NCI-H82 treated with DMSO at 0.1 percent for 48 hours (cell line): ENCODE results near the gene TMEM72.

Source experiments
- DNase-seq: peaks from one replicate; lab custom pipeline; 2025; ENCODE audit not compliant: unreplicated experiment; lab: John Stamatoyannopoulos, UW

TMEM72 gene

DNA sequence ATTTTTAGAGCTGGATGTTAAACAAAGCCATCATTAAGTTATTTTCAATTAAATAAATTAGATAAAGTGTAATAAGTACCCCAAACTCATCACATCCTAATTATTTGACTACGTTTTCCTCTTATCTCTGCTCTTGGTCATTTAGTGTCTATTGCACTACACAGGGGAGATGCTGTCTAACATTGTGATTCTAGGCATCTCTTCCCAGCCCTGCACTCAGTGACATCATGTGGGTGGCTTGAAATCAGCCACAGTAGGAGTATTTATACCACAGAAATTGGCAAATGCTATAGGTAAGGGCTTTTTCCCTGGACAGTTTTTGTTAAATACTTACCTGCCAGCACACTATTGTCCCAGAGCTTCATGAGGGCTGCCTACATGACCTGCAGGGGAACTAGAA, 21.3 kb upstream of the TMEM72 start:
- DNase-seq: no peak

DNA sequence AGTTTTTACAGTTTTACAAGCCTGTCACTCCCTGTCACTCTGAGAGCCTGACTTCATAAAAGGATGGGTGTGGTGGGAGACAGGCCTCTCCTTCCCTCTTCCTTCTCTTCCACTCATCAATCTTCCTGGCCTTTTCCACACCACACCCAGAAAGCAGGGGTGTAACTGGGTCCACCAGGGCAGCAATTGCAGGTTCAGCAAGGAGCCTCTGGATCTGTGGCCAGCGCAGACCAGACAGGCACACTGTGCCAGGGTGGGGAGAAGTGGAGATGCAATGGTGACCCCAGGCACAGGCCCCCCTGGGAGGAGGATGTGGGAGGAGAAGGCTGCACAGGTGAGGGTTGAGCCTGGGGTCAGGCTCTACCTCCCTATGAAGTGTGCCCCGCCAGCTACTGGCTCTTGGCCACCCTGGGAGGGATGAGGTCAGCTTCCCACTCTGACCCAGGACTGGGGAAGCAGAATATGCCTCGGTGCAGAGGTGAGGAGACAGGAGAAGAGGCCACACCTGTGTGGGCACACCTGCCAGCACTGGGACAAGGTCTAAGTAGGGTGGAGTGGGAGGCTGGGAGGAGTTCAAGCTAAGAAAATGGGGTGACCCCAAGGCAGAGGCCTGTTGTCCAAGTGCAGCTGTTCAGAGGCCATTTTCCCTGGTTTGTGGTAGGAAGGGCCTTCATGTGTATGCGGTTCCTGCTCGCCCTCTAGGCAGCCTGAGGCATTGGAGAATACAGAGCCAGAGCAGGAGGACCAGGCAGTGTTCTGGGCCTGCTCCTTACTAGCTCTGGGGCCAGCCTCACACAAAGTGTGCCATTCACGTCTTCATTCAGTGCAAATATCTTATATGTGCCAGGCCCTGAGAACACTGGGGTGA, 20.2 kb upstream of the TMEM72 start:
- no peak for DNase-seq

DNA sequence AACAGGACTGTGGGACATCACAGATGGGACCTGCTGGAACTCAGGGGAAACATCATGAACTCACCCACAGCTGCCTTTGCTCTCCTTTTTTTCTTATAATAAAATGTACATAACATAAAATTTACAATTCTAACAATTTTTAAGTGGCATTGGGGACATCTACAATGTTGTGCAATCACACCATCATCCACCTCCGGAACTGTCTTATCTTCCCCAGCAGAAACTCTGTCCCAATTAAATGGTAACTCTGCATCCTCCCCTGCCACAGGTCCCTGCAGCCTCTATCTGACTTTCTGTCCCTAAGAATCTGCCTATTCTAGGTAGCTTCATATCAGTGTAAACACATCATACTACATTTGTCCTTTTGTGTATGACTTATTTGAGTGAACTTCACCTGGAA, 19.4 kb upstream of the TMEM72 start:
- DNase-seq: no peak

DNA sequence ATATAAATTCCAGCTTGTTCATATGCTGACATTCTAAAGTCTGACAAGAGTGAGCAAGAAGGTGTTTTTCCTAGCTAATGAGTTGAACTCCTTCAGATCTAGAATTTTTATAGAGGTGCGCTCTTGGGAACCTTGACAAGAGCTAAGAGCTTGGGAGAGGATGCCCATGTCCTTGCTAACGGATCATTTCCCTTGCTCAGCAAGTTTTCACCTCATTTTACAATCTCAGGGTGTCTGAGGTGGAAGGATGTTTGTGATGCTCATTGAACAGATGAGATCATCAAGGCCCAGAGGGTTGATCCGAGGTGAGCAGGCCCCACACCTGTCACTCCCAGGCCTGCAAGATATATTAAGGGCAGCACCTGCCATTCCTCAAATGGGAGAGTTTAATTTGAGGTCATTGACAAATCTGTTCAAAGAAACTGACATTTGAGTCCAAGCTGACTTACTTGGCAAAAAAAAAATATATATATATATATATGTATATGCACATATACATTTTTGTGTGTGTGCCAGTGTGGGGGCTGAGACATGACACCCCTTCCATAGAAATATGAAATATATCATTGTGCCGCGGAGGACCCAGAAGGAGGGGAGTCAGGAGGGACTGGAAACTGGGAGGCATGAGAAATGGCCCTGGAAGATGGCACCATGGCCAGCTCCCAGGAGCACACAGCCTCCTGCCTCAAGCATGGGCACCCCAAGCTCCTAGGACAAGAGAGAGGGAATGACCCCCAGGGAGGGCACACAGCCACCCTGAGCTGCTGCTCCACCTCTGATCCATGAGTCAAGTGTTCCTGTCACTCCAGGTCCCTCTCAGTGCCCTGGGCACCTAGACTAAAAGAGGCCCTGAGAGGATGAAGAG, 17.3 kb upstream of the TMEM72 start:
- DNase-seq: no peak

DNA sequence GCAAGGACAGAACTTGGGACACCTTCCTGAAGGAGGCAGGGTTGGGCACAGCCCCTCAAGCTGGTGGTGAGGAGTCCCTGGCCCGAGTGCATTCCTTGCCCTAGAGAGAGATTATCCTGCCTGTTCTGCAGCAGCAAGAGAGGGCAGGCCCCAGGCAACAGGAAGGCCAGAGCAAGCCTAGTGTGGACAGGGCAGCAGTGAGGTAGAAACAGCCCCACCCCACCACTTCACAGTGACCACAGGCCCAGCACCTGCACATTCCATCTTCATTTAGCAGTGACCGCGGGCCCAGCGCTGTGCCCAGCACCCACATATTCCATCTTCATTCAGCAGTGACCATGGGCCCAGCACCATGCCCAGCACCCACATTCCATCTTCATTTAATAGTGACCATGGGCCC, 16.4 kb upstream of the TMEM72 start:
- DNase-seq: no peak

DNA sequence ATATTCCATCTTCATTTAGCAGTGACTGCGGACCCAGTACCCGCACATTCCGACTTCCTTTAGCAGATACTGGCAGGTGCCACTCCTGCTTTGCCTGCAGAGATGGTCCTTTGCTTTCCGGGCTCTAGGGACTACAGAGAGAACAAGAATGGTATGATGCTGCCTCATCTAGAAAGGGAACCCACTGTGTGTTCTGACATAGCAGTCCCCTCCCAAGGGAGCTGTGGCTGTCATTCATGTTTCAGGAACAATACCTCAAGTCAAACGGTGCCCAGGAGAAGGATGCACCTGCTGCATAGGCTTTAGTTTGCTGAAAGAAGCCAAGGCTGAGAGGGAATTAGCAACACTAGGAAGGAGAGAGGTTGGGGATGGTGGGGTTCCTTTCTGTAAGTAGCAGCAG, 15.9 kb upstream of the TMEM72 start:
- no peak for DNase-seq

DNA sequence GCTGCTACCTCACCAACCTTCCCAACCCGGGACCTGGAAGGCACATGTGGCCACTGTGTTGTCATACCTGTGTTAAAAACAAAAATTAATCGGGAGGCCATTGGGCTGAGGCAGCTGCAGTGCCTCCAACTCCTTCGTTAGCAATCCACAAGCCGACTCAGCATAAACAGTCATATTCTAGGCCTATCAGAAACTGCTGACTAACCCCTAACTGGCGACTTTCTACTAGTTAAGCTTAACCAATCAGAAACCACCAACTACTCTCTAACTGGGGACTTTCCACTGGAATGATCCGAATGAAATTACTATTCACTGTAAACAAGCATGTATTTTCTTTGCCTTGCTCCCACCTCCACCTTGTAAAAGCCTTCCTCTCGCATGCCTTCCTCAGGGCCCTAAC, 14.1 kb upstream of the TMEM72 start:
- no peak for DNase-seq

DNA sequence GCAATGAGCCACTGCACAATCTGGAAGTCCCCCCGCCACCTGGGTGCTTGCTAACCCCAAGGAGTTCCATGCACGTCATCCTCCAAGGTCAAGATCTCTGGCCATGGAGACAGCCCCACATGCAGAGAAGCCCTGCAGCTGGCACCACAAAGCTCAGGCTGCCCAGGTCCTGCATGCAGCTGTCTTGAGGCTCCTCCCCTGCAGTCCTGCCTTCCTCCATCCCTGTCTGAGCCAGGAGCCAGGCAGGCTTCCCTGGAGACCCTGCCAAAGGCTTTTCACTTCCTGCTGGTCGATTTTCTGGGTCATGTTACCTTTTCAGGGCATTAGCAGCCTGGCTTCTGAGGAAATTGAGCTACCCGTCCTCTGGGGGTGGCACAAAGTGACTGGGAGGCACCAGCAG, 12.5 kb upstream of the TMEM72 start:
- DNase-seq: no peak

DNA sequence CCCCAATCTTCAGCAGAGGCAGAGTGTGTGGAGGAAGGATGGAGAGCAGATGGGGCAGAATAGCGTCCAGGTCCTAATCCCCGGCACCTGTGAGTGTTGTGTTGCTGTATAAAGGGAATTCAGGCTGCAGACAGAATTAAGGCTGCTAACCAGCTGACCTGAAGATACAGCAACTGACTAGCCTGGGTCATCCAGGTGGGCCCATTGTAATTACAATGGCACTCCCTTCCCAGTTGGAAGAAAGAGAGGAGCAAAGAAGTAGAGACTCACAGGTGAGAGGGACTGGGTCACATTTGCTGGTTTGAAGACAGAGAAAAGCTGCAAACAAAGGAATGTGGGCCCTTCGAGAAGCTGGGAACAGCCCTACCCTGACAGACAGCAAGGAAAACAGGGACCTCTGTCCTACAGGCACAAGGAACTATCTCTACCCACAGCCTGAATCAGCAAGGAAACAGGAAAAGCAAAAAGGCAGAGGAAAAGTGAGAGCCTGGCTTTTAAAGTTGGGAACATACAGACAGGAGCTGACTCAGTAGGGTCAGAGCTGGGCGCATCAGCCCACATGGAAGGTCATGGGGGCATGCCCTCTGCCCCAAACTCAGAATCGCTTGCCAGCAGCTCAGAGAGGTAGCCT, 11.6 kb upstream of the TMEM72 start:
- DNase-seq: no peak

DNA sequence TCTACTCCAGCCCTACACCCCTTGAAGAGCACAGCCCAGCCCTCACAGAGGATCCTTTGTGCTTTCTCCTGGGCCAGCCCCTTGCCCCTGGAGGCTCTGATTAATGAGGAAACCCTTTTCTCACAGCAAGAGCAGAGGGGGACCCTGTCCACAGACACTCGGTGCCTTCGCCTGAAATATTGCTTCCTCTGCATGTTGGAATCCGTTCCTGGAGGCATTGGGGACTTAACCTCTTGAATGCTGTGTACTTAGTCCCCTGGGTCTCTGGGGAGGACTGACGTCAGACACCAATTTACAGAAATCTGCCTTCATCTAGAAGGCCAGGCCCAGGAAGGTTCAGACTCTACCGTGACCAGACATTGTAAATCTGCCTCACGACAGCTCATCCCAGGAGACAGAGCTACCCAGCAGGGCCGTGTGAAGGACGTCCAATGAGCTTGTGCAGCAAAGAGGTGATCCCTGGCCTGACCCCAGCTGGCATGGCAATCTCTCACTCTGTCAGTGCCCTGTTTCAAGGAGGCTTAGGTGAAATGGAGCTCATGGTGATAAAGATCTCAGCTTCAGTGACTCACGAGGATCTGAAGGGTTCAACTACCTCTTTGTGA, 8.1 kb upstream of the TMEM72 start:
- no peak for DNase-seq

DNA sequence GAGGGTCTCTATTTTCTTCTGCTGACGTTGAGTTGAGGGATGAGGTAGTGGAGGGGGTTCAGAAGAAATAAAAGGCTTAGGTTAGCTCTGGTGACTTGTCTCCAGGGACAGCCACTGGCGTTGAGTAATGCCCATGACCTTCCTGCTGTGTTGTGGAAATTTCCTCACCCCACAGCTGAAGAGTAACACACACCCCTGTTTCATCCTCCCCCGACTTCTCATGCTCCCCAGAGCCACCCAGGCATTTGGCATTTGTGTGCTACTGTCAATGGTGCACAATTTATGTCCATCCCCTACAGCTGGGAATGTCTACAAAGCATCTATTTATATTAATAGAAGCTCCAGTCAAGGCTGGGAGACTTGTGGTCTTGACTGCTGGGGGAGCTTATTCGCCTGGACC, 4.7 kb upstream of the TMEM72 start:
- DNase-seq: no peak

DNA sequence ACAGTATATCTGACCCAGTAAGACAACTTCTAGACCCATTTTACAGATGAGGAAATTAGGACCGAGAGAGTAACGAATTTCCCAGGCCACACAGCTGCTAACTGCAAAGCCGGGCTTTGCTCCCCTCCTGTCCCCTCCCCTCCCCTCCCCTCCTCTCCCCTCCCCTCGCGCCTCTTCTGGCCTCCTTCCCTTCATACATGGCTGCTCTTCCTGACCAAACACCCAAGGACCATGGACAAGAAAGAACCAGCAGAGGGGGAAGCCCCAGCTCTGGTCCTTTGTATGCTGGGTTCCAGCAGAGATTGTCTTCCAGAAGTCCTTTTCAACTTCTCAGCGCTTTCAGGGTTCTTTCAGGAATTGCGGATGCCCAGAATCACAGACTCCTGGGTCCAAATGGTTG, 3.6 kb upstream of the TMEM72 start:
- DNase-seq: no peak

DNA sequence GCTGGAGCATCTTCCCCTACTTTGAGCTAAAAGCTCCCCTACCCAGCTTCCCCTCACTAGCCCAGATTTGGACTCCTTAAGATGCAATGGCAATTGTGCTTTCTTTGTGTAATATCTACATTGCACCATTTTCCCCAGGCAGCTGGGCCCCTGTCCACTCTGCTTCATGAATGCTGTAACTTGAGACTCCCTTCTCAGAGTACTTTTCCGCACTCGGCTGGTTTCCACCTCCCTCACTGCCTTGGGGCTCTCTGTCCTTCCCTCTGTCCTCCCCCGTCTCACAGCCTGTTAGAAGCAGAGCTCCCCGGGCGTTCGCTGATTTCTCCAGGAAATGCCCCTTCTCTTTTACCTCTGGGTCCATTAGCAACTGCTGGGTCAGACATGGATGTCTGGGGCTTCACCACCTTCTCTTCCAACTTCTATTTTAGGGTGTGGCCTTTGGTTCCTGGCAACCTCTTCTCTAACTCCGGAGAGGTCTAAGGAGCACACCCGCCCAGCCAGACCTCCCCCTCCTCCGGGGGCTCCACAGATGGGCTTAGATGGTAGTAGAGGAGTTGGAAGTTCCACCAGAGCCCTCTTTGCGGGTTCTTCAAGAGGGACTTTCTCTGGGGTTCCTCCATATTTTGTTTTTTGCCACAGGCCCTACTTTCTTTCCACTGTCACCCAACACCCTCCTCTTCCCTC, 2.9 kb upstream of the TMEM72 start:
- DNase-seq: no peak

DNA sequence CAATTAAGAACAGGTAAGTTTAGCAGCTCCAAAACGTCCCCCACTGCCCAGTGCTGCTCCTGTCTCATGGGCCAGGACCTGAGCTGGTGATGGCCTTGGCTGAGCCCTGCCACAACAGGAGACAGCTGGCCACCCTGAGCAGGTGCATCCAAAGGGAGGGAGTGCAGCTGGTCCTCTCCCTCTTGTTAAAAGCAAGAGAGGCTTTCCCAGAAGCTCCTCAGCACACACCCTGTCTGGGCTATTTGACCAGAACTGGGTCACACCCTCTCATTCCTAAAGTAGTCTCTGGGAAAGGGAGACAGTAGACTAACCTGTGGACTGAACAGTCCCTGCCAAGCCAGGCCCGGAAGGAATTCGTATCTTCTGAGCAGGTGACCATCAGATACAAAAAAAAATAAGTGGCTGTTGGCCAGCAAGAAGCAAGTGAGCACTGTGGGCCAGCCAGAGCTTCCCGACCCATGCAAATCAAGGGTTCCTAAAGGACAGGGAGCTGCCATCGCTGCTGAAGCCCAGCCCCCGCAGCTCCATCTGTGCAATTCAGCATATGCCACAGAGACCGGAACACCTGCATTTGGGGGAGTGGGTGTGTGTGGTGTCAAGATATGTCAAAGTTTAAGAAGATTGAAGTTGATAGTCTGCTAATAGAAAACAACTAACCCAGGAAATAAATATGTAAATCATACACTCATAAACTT, 2.1 kb upstream of the TMEM72 start:
- no peak for DNase-seq

DNA sequence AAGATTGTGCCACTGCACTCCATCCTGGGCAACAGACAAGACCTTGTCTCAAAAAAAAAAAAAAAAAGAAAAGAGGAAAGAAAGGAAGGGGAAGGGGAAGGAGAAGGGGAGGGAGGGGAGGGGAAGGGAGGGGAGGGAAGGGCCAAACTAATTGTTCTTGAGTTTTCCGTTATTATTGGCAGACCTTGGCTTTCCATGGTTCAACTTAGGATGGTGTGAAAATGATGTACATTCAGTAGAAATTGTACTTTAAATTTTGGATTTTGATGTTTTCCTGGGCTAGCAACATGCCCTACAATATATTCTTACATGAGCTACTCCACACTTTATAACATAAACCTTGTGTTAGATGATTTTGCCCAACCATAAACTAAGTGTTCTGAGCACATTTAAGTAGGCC, 1.2 kb upstream of the TMEM72 start:
- no peak for DNase-seq

DNA sequence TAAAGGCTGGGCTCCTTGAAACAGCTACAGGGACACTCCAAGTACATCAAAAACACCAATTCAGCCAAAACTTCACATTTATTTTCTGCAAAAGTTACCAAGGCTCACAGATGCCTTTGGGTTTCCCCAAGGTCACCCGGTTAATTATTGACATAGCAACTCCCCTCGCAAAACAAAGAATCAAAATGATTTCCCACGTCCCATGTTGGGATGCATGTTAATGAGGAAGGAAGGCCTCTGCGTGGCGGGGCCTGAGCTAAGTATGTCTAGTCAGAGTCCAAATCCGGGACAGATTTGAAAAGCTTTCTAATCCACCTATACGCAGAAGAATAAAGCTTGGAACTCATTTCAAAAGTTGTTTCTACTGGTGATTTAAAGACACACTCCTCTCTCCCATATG, 535 bp upstream of the TMEM72 start:
- DNase-seq: no peak

DNA sequence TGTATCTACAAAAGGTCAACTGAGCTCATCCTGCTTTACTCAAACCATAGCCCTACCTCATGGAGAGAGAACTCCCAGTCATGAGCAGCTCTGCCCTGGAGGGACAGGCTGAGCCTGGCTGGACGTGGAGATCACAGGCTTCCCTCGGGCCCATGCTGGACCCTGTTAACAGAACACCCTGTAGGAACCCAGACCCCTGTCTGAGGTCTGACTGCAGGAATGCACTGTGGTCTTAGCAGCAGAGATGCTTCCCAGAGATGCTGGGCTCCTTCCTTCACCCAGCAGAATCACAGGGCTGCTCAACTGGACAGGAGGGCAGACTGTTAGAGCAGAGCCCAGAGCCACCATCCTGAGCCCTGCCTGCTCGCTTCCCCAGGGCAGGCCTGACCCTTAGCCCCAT, 814 bp downstream of the TMEM72 start:
- no peak for DNase-seq

DNA sequence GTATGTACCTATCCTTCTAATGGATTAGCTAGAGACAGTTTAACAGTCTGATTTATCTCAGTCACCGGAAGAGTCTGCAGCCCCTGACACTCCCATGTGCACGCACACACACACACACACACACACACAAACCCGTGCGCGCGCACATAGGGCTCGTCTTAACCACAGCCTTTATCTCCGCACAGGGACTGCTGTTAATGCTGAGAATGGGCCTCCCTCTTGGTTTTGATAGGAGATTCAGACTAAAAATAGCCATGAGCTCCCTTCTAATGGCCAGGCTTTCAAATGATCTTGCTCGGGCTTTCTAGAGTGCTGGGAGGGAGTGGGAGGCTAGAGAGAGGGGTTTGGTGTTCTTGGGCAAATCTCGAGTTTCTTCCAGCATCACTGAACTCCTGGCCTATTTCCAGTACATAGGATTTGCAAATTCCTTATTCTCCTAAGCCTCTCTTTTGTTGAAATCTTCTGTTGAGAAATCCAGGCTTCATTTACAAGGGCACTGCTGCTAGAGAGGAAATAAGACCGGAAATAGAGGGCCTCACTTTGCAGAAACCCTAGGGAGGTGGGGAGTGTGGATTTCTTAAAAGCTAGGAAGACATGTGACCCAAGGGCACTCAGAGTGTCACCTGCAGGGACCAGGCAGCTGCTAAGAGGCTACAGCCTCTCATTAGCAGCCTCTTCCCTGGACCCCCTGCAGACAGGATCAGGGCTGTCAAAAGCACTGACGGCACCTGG, 2.4 kb downstream of the TMEM72 start:
- no peak for DNase-seq

DNA sequence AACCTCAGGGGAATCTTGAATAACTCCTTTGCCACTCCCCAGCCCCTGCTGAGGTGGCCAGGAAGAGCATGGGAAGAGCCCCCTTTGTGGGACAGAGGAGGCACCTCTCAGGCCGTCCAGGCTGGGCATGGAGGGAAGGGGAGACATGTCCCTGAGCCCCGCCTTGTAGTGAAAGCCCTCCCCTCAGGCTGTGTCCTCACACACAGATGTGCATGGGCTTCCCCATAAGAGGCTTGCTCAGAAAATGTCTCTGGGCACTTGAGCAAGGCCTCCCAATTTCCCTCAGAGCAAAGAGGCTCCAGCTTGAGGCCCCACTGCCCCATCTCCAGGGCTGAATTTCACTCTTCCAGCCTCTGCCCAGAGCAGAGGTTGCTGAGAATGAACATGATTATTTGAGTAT, 3.8 kb downstream of the TMEM72 start:
- no peak for DNase-seq

DNA sequence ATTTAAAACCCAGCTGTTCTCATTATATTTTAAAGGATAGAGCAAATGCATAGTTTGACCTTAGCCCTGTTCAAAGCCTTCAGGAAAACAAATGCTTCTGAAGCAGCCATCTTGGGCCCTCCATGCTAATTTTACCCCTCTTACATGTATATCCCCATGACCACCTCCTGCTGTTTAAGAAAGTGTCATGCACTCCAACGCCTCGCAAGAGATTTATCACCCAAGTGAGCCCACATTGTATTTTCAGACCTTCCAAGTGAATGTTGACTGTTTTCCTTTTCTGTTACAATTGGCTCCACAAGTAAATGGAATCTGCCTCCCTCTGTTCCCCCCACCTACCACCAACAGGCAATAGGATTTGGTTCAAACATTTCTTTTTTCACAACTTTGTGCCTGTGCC, 5.3 kb downstream of the TMEM72 start:
- no peak for DNase-seq
